OCI-LY7 (cell line): ENCODE results near the gene SHMT2. TPM values are rescaled to one million over a fixed set of nuclear protein-coding genes. Genes with fewer than 3 reads are reported as not detected.

ENCODE experiments used
- BruUV-seq: library from RNA; stranded (reverse); fragments of 400-500 nt; replicated peaks from 2 replicates; lab custom pipeline; 2021; lab: Mats Ljungman, UMichigan
- CTCF ChIA-PET: fragments of 300-600 bp; sonication (Branson Sonifier 250); formaldehyde crosslinking; loops from one replicate; lab custom pipeline; 2022; ENCODE audit warnings: antibody characterized with exemption; ENCODE audit not compliant: unreplicated experiment; lab: Charles Lee
- POLR2A ChIA-PET: fragments of 300-600 bp; sonication (Branson Sonifier 250); formaldehyde crosslinking; loops from one replicate; lab custom pipeline; 2022; ENCODE audit warnings: antibody characterized with exemption; lab: Charles Lee
- DNase-seq: peaks from one replicate; pipeline ENCODE4 v3.0.0-alpha.2; 2015; ENCODE audit warnings: low spot score
- H2AFZ ChIP-seq: fragments of 200-600 bp; sonication (generic), shearing (Covaris generic); 2 replicates; pipeline ENCODE4 v1.6.1; 2014; ENCODE audit warnings: mild to moderate bottlenecking, antibody characterized with exemption, low read length, moderate library complexity
- H3K27ac ChIP-seq: fragments of 200-600 bp; sonication (generic); 2 replicates; pipeline ENCODE4 v1.5.1; 2014; ENCODE audit warnings: mixed run types, low read depth, mild to moderate bottlenecking, moderate library complexity, low read length, inconsistent platforms; ENCODE audit not compliant: poor library complexity, severe bottlenecking
- H3K36me3 ChIP-seq: fragments of 200-600 bp; sonication (generic); 2 replicates; pipeline ENCODE4 v1.6.1; 2014; ENCODE audit warnings: mild to moderate bottlenecking, antibody characterized with exemption, low read length, moderate library complexity, mixed read lengths; ENCODE audit not compliant: insufficient read depth
- H3K4me1 ChIP-seq: fragments of 200-600 bp; sonication (generic); 2 replicates; pipeline ENCODE4 v1.5.1; 2014; ENCODE audit warnings: mild to moderate bottlenecking, low read length; ENCODE audit not compliant: insufficient read depth, poor library complexity, severe bottlenecking
- H3K4me2 ChIP-seq: fragments of 200-600 bp; sonication (generic); 2 replicates; pipeline ENCODE4 v1.6.1; 2014; ENCODE audit warnings: mild to moderate bottlenecking, low read length
- H3K4me3 ChIP-seq: fragments of 200-600 bp; sonication (generic); 2 replicates; pipeline ENCODE4 v1.5.1; 2014; ENCODE audit warnings: mild to moderate bottlenecking, low read depth, low read length; ENCODE audit not compliant: poor library complexity, severe bottlenecking
- H3K79me2 ChIP-seq: fragments of 200-600 bp; sonication (generic); 2 replicates; pipeline ENCODE4 v1.6.1; 2016; ENCODE audit warnings: low read depth, mild to moderate bottlenecking, low read length, moderate library complexity, mixed read lengths; ENCODE audit not compliant: insufficient read depth
- H3K9me2 ChIP-seq: fragments of 200-600 bp; sonication (generic); 2 replicates; pipeline ENCODE4 v1.6.1; 2016; ENCODE audit warnings: mild to moderate bottlenecking, low read length, mixed read lengths; ENCODE audit not compliant: insufficient read depth
- H3K9me3 ChIP-seq: fragments of 200-600 bp; sonication (generic); 2 replicates; pipeline ENCODE4 v1.6.1; 2014; ENCODE audit warnings: mild to moderate bottlenecking, mixed run types, low read length, mixed read lengths
- H4K20me1 ChIP-seq: fragments of 200-600 bp; sonication (generic); 2 replicates; pipeline ENCODE4 v1.6.1; 2014; ENCODE audit warnings: mild to moderate bottlenecking, antibody characterized with exemption, low read length, moderate library complexity, mixed read lengths; ENCODE audit not compliant: insufficient read depth
- EZH2phosphoT487 ChIP-seq: fragments of 200-600 bp; sonication (generic); IDR thresholded peaks from 2 replicates; pipeline ENCODE4 v1.6.1; 2018; ENCODE audit warnings: low read depth, borderline replicate concordance, mild to moderate bottlenecking, mixed run types, antibody characterized with exemption, low read length, moderate library complexity, mixed read lengths
- intact Hi-C: fragments of 100-400 bp; cut with micrococcal nuclease; formaldehyde crosslinking; loops from one replicate; pipeline ENCODE4 v1.10.0; 2022; ENCODE audit not compliant: unreplicated experiment
- total RNA-seq, 2 experiments: library from RNA; depleted of rRNA in 1 of 2; stranded (reverse); fragments of >200 nt in 1 of 2; shearing (Covaris generic) in 1 of 2; gene quantifications; 2 replicates each; pipeline ENCODE4 v1.2.3, GENCODE V29; 2014 to 2022
- TF ChIP-seq, protein P1 (sequence below): fragments of 200-600 bp; sonication (generic); conservative IDR thresholded peaks from 2 replicates; pipeline ENCODE4 v1.5.1; 2014; ENCODE audit warnings: mild to moderate bottlenecking, antibody characterized with exemption, low read length, moderate library complexity, mixed read lengths

Gene SHMT2
- total RNA-seq, 2 experiments from 2014 or later, result 394 to 415 TPM

DNA sequence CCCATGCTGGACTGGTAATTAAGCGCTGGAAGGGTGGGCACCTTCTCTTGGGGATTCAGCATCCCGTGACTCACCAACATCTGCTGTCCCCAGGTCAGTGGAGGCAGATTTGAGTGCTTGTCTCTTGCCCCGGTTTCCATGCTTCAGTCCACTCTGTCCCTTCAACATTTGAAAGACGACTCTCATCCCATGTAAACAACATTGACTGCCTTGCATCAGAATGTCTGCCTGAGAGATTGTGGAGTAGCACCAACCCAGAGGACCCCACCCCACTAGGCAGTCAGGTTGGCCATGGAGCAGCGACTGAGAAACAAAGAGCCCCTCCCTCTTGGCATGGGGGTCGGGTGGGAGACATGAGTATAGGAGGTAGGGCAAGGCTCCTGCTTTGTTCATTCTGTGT, 26.4 kb downstream of the SHMT2 start:
- Histone ChIP-seq H3K9me2 (no peaks in the 10 kb centered on the region), H3K9me3 (no peaks in the 10 kb centered on the region), H3K36me3 (peaks cover 37% of the 10 kb centered on the region), H3K79me2 (no peaks in the 10 kb centered on the region), H3K27ac (no peak overlapping the region), H3K4me3 (no peak overlapping the region), H4K20me1 (no peaks in the 10 kb centered on the region), H2AFZ (no peak overlapping the region), H3K4me1 (no peaks in the 10 kb centered on the region), H3K4me2 (no peak overlapping the region)
- no TSS peak for BruUV-seq
- POLR2A ChIA-PET, result interaction anchor here (0.5 to 0.7 kb wide), 3 partner anchors 23 to 210 kb away, joined by 3 read pairs; no protein-coding TSS in a partner anchor
- TF ChIP-seq EZH2phosphoT487, result no peak
- TF ChIP-seq, protein P1, sequence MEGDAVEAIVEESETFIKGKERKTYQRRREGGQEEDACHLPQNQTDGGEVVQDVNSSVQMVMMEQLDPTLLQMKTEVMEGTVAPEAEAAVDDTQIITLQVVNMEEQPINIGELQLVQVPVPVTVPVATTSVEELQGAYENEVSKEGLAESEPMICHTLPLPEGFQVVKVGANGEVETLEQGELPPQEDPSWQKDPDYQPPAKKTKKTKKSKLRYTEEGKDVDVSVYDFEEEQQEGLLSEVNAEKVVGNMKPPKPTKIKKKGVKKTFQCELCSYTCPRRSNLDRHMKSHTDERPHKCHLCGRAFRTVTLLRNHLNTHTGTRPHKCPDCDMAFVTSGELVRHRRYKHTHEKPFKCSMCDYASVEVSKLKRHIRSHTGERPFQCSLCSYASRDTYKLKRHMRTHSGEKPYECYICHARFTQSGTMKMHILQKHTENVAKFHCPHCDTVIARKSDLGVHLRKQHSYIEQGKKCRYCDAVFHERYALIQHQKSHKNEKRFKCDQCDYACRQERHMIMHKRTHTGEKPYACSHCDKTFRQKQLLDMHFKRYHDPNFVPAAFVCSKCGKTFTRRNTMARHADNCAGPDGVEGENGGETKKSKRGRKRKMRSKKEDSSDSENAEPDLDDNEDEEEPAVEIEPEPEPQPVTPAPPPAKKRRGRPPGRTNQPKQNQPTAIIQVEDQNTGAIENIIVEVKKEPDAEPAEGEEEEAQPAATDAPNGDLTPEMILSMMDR, result no peak
- DNase-seq, result no peak
- CTCF ChIA-PET, result no interaction called here
- intact Hi-C loops, result no loop called here

DNA sequence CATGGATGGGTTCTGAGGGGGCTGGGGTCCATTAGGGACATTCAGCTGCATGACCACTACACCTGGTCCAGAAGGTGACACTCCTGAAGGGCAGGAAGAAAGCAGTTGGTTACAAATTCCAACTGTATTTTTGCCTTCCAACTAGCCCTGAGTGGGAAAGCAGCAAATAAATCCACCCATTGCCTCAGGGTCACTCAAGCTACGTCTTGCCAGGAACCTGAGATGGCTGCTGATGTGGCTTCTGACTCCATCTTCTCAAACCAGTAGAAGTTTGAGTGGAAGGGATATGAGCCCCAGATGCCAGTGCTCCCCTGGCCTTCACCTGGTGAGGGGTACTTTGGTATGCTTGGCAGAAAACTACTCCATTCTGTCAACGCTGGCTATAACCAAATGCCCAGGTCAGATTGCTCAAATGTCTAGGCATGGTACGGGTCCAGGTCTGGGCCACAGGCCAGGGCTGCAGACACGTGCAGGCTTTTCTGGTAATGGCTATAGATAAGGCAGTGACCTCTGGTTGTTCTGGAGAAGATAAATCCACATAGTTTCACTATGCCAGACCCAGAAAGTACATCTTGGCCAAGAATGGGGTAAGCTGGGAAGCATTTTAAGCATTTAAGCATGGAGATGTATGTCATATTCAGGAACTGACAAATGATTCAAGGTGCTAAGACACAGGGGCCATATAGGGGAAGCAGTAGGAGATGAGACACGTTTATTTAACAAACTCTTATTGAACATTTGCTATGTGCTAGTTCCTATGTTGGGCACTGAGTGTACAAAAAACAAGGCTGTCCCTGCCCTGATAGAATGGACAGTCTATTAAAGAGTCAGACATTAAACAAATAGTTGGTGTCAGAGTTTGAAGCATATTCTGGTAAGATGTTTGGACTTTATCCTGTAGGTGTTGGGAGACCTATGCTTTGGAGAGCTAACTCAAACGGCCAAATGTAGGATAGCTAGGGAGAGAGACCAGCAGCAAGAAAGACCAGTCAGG, 29.8 kb downstream of the SHMT2 start:
- DNase-seq, result no peak
- Histone ChIP-seq H3K9me3 (no peaks in the 10 kb centered on the region), H3K36me3 (peaks cover 37% of the 10 kb centered on the region), H2AFZ (no peak overlapping the region), H4K20me1 (no peaks in the 10 kb centered on the region), H3K79me2 (no peaks in the 10 kb centered on the region), H3K4me1 (peaks cover 5% of the 10 kb centered on the region), H3K9me2 (no peaks in the 10 kb centered on the region), H3K4me3 (no peak overlapping the region), H3K27ac (no peak overlapping the region), H3K4me2 (no peak overlapping the region)
- TF ChIP-seq, protein P1, result no peak
- no peak for TF ChIP-seq EZH2phosphoT487
- intact Hi-C loops, result no loop called here
- CTCF ChIA-PET, result no interaction called here
- POLR2A ChIA-PET, result no interaction called here
- BruUV-seq, result no TSS peak

DNA sequence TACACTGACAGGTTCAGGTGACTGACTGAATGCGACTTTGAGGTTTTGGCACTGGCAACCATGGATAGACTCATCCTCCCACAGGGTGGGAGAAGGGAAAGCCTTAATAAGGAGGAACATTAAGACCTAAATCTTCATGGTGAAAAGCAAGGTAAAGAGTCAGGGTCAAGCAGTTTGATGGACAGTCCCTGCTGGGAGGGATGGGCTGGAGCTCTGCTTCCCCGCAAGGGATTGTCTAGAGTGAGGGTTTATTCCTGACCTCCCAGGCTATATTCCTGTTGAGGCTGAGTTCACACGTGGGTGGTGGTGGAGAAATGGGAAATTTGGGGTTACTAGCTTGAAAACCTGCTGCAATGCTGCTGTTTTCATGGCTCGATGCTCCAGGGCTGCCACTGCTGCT, 30.9 kb downstream of the SHMT2 start:
- peaks cover 5% of the 10 kb centered on the region for H3K4me1 ChIP-seq
- no peak overlapping the region for H3K4me2 ChIP-seq
- no peaks in the 10 kb centered on the region for H4K20me1 ChIP-seq
- no peaks in the 10 kb centered on the region for H3K9me2 ChIP-seq
- H3K36me3 ChIP-seq, result peaks cover 43% of the 10 kb centered on the region
- no peak overlapping the region for H2AFZ ChIP-seq
- H3K9me3 ChIP-seq, result no peaks in the 10 kb centered on the region
- intact Hi-C loops, result no loop called here
- no peaks in the 10 kb centered on the region for H3K79me2 ChIP-seq
- TF ChIP-seq, protein P1, result no peak
- TF ChIP-seq EZH2phosphoT487, result no peak
- ChIA-PET POLR2A (no interaction called here), CTCF (no interaction called here)
- no peak overlapping the region for H3K27ac ChIP-seq
- BruUV-seq, result no TSS peak
- DNase-seq, result no peak
- no peak overlapping the region for H3K4me3 ChIP-seq
